ENCODE measurements around the gene PSTPIP2. TPM values are rescaled to one million over a fixed set of nuclear protein-coding genes. Genes with fewer than 3 reads are reported as not detected.
"Not testable (repeated sequence)": the region's sequence is repeated elsewhere in the genome, so short reads cannot be mapped to it uniquely, and the experiment has no call there.

Gene PSTPIP2
- 13.8 and 14.2 TPM in 2 replicates for total RNA-seq

DNA sequence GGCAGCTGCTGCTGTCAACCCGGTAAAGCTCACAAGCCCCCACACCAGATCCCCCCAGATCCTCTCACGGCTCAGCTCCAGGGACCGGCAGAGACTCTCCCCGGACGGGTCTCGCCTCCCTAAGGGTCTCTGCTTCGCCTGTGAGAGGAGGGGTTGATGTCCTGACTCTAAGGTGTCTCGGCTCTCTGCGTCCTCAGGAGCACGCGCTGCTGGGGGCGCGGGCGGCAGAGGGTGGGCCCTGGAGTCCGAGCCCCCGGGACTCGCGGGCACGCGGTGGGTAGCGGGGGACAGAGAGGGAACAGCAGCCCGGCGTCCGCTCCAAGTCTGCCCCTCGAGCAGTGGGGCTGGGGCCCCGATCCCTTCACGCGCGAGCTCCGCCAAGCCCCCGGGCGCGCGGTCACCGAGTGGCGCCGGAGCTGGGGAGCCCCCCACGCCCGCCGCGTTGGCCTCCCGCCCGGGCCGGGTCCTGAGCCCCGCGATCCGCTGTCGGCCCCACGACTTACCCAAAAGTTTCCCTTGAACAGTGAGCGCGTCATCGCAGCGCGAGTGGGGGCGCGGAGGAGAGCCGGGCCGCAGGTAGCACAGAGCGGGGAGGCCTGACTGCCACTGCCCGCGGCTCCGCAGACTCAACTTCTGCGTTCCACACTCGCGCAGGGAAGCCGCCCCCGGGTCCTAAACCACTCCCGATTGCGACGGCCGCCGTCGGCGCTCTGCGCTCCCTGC, at the start of gene PSTPIP2:
Gene PSTPIP2 (minus strand): TSS at position 608 of the 723 bp plus-strand sequence. CDS start 72 bp downstream, at position 536.
- intact Hi-C loops (cut with micrococcal nuclease): loop anchor here (1.0 to 2.0 kb wide), 4 partner anchors 17 to 191 kb away; partner anchors contain the start of gene ATP5F1A

GRCh38 chr18:46113751-46114150, 41.7 kb upstream of the PSTPIP2 start:
- intact Hi-C loops (cut with micrococcal nuclease): no loop called here

DNA sequence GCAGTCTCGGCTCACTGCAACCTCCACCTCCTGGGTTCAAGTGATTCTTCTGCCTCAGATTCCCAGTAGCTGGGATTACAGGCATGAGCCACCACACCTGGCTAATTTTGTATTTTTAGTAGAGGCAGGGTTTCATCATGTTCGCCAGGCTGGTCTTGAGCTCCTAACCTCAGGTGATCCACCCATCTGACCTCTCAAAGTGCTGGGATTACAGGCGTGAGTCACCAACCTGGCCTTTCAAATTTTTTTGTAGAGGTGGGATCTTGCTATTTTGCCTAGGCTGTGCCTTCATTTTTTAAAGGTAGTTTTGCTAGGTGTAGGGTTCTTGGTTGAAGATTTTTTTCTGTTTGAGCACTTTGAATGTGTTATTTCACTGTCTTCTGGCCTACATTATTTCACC, 38.3 kb upstream of the PSTPIP2 start:
- intact Hi-C loops (cut with micrococcal nuclease): no loop called here

DNA sequence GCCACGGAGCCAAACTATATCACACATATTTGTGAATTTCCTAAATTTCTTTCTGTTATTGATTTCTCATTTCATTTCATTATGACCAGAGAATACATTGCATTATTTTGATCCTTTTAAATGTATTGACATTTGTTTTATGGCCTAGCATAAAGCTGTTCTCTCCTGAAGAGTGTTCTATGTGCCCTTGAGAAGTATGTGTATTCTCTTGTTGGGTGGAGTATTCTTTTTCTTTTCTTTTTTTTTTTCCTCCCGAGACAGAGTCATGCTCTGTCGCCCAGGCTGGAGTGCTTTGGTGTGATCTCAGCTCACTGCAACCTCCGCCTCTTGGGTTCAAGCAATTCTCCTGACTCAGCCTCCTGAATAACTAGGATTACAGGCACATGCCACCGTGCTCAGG, 37.3 kb upstream of the PSTPIP2 start:
- intact Hi-C loops (cut with micrococcal nuclease): loop anchor here (10.0 kb wide), 1 partner anchor 805 kb away; the partner anchor contains the start of genes KATNAL2 and PIAS2

- intact Hi-C loops (cut with micrococcal nuclease): loop anchor here (1.0 to 10.0 kb wide), 8 partner anchors 44 to 1046 kb away; partner anchors contain the start of genes EPG5, HDHD2, KATNAL2 and PIAS2
Observed at GRCh38 chr18:46104128-46104911, 32.3 kb upstream of the PSTPIP2 start, which contains the start of gene HAUS1. Gene HAUS1 (plus strand): TSS chr18:46104385. CDS start chr18:46104412, 27 bp downstream.

DNA sequence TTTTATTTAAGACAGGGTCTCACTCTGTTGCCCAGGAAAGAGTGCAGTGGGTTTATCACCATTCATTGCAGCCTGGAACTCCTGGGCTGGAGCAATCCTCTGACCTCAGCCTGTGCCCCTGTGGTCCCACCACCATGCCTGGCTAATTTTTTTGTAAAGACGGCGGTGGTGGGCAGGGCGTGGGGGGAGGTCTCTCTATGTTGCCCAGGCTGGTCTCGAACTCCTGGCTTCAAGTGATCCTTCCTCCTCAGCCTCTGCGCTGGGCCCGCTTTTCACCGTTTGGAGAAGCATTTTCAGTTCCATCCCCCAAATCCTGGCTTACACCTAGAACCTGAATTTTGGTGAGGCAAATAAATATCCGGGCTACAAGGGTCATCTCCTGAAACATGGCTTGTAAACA, 27.4 kb upstream of the PSTPIP2 start:
- intact Hi-C loops (cut with micrococcal nuclease): loop anchor here (2.0 to 5.0 kb wide), 2 partner anchors 27 to 58 kb away; partner anchors contain the start of gene PSTPIP2

DNA sequence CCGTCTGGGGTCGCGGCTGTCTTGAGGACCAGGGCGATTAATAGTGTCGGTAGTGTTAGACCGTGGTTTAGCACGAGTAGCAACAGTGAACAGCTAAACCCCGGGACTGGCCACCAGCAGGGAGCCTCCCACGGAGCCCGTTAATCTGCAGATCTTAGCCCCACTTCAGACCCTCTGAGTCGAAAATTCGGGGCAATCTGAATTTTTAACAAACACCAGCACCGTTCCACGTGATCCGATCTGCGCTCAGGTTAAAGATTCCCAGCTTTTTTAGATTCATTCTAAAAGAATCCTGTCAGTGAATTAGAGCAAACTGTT, 26.5 kb upstream of the PSTPIP2 start:
- intact Hi-C loops (cut with micrococcal nuclease): loop anchor here (2.0 to 5.0 kb wide), 2 partner anchors 26 to 59 kb away; partner anchors contain the start of gene PSTPIP2

- intact Hi-C loops (cut with micrococcal nuclease): loop anchor here (1.0 to 5.0 kb wide), 5 partner anchors 25 to 561 kb away; partner anchors contain the start of genes EPG5 and PSTPIP2
Observed at GRCh38 chr18:46097801-46098615, 25.9 kb upstream of the PSTPIP2 start, which contains the start of gene ATP5F1A. Gene ATP5F1A (minus strand): TSS chr18:46098296. CDS start chr18:46098231, 65 bp downstream.

GRCh38 chr18:46097431-46097800, 25.4 kb upstream of the PSTPIP2 start:
- intact Hi-C loops (cut with micrococcal nuclease): loop anchor here (1.0 to 5.0 kb wide), 4 partner anchors 60 to 561 kb away; partner anchors contain the start of gene EPG5

DNA sequence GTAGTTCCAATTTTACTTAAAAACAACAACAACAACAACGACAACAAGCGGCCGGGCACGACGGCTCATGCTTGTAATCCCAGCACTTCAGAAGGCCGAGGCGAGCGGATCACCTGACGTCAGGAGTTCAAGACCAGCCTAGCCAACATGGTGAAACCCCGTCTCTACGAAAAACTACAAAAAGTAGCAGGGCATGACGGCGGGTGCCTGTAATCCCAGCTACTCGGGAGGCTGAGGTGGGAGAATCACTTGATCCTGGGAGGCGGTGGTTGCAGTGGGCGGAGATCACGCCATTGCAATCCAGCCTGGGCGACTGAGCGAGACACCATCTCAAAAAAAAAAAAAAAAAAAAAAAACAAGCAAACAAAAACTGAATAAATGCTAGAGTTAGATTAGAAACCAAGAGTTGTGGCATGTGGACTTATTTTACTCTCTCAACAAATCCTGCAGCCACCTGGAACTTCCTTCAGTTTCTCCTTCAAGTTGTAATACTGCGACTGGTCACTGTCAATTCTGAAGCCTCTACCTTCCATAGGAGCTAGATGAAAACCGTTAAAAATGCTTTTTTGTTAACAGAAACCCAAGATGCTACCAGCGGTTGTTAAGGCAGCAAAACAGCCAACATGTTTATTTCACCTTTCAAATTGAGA, 24.7 kb upstream of the PSTPIP2 start:
- intact Hi-C loops (cut with micrococcal nuclease): loop anchor here (1.0 to 5.0 kb wide), 4 partner anchors 61 to 562 kb away; partner anchors contain the start of gene EPG5

DNA sequence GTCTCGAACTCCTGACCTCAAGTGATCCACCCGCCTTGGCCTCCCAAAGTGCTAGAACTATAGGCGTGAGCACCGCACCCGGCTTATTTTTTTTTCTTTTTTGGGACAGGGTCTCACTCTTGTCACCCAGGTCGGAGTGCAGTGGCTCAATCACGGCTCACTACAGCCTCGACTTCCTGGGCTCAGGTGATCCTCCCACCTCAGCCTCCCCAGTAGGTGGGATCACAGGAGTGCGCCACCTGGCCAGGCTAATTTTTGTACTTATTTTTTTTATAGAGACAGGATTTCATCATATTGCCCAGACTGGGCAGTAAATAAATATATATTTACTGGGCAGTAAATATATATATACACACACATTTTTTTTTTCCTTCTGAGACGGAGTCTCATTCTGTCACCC, 23.5 kb upstream of the PSTPIP2 start:
- intact Hi-C loops (cut with micrococcal nuclease): loop anchor here (5.0 kb wide), 1 partner anchor 62 kb away; no protein-coding TSS in a partner anchor

DNA sequence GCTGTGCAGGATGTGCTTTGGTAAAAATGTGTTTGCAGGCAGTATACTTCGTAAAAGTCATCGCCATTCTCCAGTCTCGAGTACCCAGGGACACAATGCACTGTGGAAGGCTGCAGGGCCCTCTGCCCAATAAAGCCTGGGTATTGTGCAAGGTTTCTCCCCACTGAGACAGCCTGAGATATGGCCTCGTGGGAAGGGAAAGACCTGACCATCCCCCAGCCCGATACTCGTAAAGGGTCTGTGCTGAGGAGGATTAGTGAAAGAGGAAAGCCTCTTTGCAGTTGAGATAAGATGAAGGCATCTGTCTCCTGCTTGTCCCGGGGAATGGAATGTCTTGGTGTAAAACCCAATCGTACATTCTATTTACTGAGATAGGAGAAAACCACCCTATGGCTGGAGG, 16.4 kb upstream of the PSTPIP2 start:
- intact Hi-C loops (cut with micrococcal nuclease): not testable (repeated sequence)

GRCh38 chr18:46084431-46084830, 12.4 kb upstream of the PSTPIP2 start:
- intact Hi-C loops (cut with micrococcal nuclease): no loop called here

DNA sequence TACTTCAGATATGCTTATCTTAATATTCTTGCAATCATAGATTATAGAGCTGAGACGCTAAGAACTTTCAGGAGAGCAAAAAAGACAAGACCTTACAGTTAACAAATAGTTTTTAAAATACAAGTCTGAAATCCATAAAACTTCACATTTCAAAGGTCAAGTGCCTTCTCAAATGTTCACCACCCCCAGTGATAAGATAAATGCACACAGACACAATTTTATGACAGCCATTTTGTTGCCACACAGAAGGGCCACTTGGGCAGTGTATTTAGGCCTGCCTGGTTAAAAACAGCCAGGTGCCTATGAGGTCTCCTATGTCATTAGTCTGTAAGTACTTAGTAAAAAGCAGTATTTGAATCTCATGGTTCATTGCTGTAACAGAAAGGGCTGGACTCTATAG, 8.1 kb upstream of the PSTPIP2 start:
- intact Hi-C loops (cut with micrococcal nuclease): no loop called here

DNA sequence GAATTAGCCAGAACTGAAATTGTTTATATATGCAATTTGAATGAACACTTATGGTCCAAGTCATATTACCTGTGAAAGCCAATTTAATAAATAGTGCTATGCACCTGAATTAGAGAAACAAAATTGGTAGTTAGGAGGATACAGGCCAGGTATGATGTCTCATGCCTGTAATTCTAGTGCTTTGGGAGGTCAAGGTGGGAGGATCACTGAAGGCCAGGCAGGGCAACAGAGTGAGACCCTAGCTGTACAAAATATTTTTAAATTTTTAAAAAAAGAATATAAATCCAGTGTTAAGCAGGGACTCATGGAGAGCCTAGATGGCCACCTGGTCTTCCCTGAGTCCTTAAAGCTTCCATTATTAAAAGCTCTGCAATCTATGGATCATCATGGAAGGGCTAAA, 7.3 kb upstream of the PSTPIP2 start:
- intact Hi-C loops (cut with micrococcal nuclease): no loop called here

DNA sequence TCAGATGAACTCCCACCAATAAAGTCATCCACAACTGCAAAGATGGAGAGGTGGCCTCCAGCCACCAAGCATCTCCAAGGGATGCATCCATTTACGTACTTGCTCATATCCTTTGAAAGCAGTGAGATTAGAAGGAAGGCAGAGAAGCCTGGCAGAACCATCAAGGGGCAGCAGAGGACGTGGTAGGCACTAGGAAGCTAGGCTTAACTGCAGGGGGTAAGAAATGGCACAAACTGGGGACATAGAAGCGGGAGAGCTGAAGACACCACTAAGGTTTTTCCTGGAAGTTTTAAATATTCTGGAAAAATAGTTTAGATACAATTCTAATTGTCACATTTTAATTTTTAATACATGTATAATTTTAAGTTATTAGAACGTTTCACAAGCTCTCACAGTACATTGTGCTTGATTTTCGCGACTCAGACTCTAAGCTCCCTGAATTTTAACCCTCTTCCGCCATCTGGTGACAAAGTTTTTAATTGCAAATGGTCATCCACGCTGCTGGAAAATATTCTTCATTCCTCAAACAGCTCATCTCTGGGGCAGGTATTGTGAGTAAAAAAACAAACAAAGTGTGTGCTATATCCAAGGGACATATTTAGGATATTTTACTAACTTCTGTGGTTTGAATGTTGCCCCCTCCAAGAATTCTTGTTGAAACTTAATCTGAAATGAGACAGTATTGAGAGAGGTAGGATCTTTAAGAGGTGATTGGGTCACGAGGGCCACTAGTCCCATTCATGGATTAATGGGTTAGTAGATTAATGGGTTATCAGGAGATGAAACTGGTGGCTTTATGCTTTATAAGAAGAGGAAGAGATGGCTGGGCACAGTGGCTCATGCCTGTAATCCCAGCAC, 1.6 kb upstream of the PSTPIP2 start:
- intact Hi-C loops (cut with micrococcal nuclease): loop anchor here (1.0 to 2.0 kb wide), 13 partner anchors 25 to 452 kb away; partner anchors contain the start of genes ATP5F1A and EPG5

DNA sequence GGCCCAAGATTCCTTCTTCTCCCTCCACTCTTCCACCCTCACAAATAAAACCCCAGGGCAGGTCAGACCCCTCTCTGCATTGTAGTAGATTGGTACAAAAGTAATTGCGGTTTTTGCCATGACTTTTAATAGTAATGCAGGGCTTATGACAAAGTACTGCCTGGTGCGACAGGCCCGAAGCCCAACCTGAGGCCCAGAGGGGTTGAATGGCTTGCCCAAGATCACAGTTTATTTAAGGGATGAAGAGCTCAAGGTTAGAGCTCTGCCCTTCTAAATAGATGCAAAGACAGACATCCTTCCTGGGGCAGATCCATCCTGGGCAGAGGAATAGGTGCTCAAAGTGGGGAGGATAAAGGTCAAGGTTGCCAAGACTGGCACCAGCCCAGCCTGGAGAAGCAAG, 899 bp upstream of the PSTPIP2 start:
- intact Hi-C loops (cut with micrococcal nuclease): loop anchor here (1.0 to 2.0 kb wide), 13 partner anchors 26 to 452 kb away; partner anchors contain the start of genes ATP5F1A and EPG5

DNA sequence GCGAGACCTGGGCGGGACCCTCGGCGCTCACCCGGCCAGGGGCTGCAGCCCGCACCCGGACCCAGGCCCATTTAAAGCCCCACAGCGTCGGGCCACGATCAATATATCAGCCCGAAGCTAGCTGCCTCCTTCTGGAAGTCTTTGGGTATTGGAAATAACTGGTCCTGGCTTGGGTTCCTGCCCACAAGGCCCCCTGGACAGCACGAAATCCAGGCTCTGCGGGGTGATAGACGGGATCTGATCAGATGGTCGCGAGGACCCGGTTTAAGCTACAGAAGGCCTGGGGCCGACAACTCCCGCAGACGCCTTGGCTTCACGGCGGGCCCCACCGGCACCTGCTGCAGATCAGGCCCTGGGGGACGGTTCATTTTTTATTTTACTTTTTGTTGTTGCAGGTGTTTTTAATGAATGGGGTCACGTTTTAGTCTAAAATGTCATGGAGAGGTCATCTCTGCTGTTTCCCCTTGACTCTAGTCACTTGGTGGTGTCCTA, 362 bp upstream of the PSTPIP2 start:
- intact Hi-C loops (cut with micrococcal nuclease): loop anchor here (2.0 kb wide), 2 partner anchors 26 to 192 kb away; partner anchors contain the start of gene ATP5F1A

Measured in T-helper 1 cell treated with Interleukin-12 subunit alpha and Interleukin-12 subunit beta and Interleukin-4 antibody, amounts not matched to agents 30 ng/mL and 1 ng/mL, for 36 hours (primary cell).